Testis (tissue), 2 donors: Measurements from ENCODE around the gene MAGI2.

Experiments
- POLR2A ChIP-seq: fragments of 450-650 bp; IDR thresholded peaks from one replicate; pipeline ENCODE4 v1.6.1; 2017; ENCODE audit warnings: antibody characterized with exemption, mild to moderate bottlenecking, moderate library complexity
- TF ChIP-seq, protein P1 (sequence below), 3 experiments: fragments of 450-650 bp in 2 of 3; fragments of 200-600 bp in 1 of 3; sonication (generic) in 1 of 3; IDR thresholded peaks; one replicate each; pipeline ENCODE4 v1.5.1; 2016 to 2019; ENCODE audit warnings: antibody characterized with exemption in 3 of 3, mild to moderate bottlenecking in 2 of 3, moderate library complexity in 1 of 3

DNA sequence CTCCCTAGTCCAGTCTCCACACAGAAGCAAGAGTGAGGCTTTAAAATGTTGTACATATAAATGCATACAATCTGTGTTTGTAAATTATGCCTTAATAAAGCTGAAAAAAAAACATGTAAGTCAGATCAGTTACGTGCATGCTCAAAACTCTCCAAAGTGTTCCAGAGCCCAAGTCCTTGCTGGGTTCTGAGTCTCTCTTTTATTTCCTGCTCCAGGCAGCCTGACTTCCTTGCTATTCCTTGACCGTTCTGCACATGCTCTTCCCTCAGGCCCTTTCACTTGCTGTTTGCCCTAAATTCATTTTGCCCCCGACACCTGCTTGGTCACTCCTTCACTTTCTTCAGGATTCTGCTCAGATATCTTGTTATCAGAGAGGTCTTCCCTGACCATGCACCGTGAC, 884.8 kb downstream of the MAGI2 start:
- TF ChIP-seq, protein P1, sequence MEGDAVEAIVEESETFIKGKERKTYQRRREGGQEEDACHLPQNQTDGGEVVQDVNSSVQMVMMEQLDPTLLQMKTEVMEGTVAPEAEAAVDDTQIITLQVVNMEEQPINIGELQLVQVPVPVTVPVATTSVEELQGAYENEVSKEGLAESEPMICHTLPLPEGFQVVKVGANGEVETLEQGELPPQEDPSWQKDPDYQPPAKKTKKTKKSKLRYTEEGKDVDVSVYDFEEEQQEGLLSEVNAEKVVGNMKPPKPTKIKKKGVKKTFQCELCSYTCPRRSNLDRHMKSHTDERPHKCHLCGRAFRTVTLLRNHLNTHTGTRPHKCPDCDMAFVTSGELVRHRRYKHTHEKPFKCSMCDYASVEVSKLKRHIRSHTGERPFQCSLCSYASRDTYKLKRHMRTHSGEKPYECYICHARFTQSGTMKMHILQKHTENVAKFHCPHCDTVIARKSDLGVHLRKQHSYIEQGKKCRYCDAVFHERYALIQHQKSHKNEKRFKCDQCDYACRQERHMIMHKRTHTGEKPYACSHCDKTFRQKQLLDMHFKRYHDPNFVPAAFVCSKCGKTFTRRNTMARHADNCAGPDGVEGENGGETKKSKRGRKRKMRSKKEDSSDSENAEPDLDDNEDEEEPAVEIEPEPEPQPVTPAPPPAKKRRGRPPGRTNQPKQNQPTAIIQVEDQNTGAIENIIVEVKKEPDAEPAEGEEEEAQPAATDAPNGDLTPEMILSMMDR (IDR thresholded peaks at IDR 0.05) = no peak
- no peak for TF ChIP-seq POLR2A
